Stimulated activated CD8-positive, alpha-beta memory T cell treated with anti-CD3 and anti-CD28 coated beads, Interleukin-2, amount 100 ng/mL, for 1 hour (primary cell): ENCODE measurements around the gene KRTAP10-2.

Experiments used
- DNase-seq, 2 donors: peaks; one replicate each; pipeline ENCODE4 v3.0.0-alpha.2; 2020; ENCODE audit warnings: low read depth in 2 of 2

KRTAP10-2 gene

DNA sequence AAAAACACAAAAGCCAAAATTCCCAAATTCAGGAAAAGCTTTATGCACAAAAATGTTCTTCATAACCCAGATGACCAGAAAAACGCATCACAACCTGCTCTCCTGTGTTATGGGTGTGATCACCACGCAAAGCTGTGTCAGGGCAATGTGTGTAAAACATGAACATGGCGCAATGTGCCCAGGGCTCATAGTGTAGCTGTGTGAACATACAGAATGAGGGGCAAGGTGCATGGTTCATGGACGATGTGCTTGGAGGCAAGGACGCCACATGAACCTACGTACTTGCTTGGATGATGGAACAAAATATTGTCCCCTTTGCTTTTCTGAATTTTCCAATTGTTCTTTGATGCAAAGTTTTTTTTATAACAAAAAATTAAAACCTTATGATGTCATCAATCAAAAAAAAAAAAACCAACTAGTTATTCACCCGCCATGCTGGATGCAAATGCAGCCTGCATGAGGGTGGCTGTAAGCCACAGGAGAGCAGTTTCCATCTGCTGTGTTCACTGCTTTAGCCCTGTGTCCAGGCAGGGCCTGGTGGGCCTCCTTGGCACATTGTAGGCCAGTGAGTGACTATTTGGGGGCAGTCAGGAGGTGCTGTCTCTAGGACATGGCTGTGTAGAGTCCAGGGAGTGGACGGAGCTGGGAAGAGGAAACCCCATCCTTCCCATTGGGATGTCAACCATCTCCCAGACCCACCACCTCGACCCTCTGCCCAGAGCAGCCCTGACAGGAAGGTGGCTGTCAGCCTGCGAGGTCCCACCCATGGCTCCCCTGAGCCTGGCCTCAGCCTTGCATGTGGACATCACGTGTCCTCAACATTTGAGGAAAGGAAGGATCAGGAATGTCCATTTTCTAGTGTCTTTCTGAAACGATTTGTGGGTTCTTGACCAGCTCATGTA, 25.0 kb downstream of the KRTAP10-2 start:
- no peak for DNase-seq

DNA sequence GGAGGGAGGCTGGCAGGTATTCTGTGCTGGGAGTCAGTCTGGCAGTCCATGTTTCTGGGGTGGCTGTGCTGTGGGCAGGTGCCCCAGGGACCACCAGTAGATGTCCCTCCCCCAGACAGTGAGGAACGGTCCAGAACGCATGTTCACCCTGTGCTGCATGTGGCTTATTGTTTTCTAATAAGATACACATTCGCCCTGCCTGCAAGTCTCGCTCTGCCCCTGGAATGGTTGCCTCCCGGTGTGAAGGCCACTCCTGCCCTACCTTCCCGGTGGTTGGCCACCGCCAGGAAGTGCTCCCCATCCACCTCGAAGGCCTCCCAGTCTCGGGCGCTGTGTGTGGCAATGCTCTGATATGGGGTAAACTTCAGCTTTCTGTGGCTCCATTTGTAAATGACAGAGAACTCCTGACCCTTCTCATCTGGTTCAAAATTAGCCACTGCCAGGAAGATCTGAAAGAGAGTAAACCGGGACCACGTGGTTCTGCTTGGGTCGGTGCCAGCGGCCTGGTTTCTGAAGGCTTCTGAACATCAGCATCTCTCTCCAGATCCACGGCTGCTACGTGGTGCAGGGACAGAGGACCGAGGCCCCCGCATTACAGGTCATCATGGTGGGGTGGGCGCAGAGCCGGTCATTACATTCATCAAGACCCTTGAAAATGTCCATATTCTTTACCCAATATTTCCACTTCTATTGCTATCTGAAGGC, 25.8 kb downstream of the KRTAP10-2 start:
- DNase-seq = no peak

DNA sequence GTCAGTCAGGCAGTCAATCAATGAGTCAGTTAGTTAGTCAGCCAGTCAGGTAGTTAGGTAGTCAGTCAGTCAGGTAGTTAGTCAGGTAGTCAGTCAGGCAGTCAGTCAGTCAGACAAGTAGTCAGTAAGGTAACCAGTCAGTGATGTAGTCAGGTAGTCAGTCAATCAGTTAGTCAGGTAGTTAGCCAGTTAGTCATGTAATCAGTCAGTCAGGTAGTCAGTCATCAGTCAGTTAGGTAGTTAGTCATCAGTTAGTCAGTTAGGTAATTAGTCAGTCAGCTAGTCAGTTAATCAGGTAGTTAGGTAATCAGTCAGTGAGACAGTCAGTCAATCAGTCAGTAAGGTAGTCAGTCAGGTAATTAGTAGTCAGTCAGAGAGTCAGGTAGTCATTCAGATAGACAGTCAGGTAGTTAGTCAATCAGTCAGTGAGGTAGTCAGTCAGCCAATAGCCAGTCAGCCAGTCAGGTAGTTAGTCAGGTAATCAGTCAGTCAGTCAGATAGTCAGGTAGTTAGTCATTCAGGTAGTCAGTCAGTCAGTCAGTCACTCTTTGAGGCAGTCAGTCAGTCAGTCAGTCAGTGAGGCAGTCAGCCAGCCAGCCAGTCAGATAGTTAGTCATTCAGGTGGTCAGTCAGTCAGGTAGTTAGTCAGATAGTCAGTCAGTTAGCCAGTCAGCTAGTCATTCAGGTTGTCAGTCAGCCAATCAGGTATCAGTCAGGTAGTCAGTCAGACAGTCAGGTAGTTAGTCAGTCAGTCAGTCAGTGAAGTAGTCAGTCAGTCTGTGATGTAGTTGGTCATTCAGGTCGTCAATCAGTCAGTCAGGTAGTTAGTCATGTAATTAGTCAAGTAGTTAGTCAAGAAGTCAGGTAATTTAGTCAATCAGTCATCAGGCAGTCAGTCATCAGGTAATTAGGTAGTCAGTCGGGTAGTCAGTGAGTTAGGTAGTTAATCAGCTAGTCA, 26.6 kb downstream of the KRTAP10-2 start:
- no peak for DNase-seq

GRCh38 chr21:44523567-44524413, 27.5 kb downstream of the KRTAP10-2 start:
- no peak for DNase-seq

DNA sequence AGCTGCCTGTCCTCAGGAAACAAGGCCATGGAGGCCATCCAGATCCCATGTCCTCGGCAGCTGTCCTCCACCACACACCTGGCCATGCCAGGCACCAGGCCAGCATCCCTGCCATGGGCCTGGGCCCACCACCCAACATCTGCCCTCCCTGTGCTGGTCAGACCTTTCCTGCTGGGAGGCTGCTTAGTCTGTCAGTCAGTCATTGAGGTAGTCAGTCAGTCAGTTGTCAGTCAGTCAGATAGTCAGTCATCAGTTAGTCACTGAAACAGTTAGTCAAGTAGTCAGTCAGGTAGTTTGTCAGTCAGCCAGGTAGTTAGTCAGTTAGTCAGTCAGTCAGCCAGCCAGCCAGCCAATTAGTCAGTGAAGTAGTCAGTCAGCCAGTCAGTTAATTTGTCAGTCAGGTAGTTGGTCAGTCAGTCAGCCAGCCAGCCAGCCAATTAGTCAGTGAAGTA, 28.5 kb downstream of the KRTAP10-2 start:
- no peak for DNase-seq

DNA sequence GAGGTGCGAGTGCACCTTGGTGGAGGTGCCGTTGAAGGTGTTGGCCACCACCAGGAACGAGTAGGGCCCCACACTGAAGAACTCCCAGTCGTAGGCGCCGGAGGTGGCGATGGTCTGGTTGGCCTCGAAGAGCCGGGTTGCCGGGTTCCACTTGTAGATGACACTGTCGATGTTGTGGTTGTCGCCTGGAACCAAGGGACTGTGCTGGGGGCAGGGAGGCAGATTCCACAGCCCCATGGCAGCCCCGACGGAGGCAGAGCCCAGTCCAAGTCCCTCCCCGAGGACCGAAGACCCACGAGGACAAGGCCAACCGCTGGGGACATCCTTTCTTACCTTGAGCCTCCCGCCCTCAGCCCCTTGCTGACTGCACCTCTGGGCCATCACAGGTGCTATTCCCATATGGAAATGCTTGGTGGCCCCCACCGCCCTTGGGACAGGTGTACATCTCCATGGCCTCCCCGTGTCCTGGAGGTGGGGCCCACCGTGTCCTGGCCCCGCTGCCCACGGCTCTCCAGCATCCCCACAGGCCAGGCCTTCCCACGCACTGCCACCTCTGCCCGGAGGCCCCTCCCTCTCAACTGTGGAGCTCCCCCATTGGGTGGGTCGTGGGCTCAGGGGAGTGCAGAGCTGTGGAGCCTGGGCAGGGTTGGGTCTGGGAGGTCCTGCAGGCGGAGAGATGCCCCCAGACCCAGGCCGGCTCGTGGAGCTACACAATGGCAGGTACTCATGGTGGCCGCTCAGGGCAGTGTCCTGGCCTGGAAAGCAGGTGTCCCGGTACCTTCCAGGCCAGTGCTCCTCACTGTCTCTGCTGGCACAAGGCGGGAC, 29.2 kb downstream of the KRTAP10-2 start:
- no peak for DNase-seq

- DNase-seq = no peak
These were observed 29.9 kb downstream of the KRTAP10-2 start for GRCh38 chr21:44521301-44521927.

DNA sequence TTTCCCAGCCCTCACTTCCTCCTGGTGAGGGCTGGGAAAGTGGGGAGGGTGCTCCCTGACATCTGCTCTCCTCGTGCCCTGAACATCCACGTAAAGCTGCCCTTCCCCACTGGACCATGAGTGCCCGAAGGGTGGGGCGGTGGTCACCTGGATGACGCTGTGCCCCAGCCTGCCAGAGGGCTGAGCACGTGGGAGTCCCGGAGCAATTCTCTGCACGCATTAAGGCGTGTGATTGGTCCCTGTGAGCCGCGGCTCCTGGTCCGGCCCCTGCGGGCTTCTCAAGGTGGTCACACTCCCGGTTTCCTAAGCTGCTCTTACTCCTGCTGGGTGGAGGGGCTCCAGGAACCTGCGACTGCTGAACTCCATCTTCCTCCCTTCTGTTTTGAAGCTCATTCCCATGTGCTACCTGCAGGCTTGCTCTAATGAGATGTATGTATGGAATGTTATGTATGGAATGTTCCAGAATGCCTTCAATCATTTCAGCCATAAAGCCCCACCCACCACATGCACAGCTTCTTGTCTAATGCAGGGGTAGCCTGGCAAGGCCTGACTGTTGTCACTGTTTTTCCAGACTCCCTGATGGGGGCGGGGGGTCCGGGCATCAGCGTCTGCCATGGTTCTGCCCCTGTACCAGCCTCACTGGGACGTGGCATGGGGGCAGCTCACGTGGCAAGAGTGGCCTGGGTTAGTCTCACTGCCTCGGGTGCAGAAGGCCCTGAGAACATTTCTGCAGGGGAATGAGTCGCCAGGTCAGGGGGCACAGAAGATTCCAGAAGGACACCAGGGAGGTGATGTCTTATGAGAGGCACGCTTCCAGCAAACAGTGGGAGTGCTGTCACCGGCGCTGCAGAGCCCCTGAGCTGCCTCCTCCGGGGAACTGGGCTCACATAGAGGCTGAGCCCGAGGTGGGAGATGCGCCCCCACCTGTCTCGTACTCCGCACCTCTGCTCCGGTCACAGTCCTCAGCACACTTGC, 30.7 kb downstream of the KRTAP10-2 start:
- DNase-seq = no peak

- DNase-seq = no peak
These were observed 31.7 kb downstream of the KRTAP10-2 start for GRCh38 chr21:44519346-44520325.

DNA sequence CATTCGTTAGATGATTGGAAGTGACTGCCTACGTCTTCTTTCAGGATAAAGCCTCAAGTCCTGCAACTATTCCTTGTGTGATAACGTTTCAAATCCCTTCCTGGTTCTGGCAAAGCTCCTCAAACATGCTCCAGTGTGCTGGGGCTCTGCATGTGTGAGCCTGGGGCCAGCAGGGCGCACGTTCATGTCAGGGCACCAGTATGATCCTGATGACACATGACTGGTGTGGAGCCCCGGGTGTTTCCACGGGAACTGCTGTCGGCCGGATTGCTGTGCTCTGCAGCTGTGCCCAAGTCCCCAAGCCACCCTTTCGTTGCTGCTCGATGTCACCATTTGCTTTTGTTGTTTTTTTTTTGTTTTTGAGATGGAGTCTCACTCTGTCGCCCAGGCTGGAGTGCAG, 32.6 kb downstream of the KRTAP10-2 start:
- no peak for DNase-seq

- DNase-seq = no peak
These were observed 34.0 kb downstream of the KRTAP10-2 start for GRCh38 chr21:44517175-44517899.

GRCh38 chr21:44516828-44517174, 34.5 kb downstream of the KRTAP10-2 start:
- DNase-seq = no peak

- no peak for DNase-seq
These were observed 35.0 kb downstream of the KRTAP10-2 start for GRCh38 chr21:44516342-44516741.

GRCh38 chr21:44515359-44516165, 35.7 kb downstream of the KRTAP10-2 start:
- no peak for DNase-seq

GRCh38 chr21:44514746-44515358, 36.5 kb downstream of the KRTAP10-2 start:
- no peak for DNase-seq
